Right cardiac atrium (tissue), 5 donors: ENCODE measurements around the gene CHTOP. TPM values are rescaled to one million over a fixed set of nuclear protein-coding genes. Genes with fewer than 3 reads are reported as not detected.

Experiments
- ATAC-seq, 2 donors: fragments of 200-7000 bp; cut with Tn5 transposase; one replicate each; pipeline versions ENCODE4 v1.8.0 to v1.9.1; 2020; ENCODE audit warnings: moderate library complexity in 2 of 2, mild to moderate bottlenecking in 1 of 2
- DNase-seq, 3 donors: peaks; one replicate each; pipeline ENCODE4 v3.0.0-alpha.2; 2020
- H3K27ac ChIP-seq: one replicate; pipeline ENCODE4 v1.5.1; 2013; ENCODE audit warnings: mild to moderate bottlenecking, low read length, control low read depth, moderate library complexity
- H3K27me3 ChIP-seq: one replicate; pipeline ENCODE4 v1.6.1; 2013; ENCODE audit not compliant: control insufficient read depth, insufficient read depth
- H3K4me1 ChIP-seq: one replicate; pipeline ENCODE4 v1.6.1; 2013; ENCODE audit warnings: low read length; ENCODE audit not compliant: control insufficient read depth, insufficient read depth
- H3K4me3 ChIP-seq: one replicate; pipeline ENCODE4 v1.5.1; 2013; ENCODE audit warnings: low read length, control low read depth
- H3K9me3 ChIP-seq: one replicate; pipeline ENCODE4 v1.6.1; 2013; ENCODE audit warnings: low read length; ENCODE audit not compliant: control insufficient read depth
- WGBS: extraction: QIAGEN DNeasy Blood & Tissue Kit; methylation state at CpG from one replicate; pipeline ENCODE4 v1.1.7; 2013; 5-methylcytosine and 5-hydroxymethylcytosine counted together
- intact Hi-C, 4 donors: fragments of 100-400 bp; cut with DNase I; formaldehyde crosslinking; loops; one replicate each; pipeline versions ENCODE4 v1.11.0 to v1.14.0; 2022 to 2023
- polyA plus RNA-seq: library from polyadenylated mRNA; stranded (reverse); fragments of 200-250 nt; gene quantifications from one replicate; pipeline ENCODE4 v1.2.3, GENCODE V29; 2013
- total RNA-seq, 4 donors: library from RNA; stranded (reverse); fragmentation: NEBNext Ultra II Directional; extraction: Animal tissue kit (Norgen Biotek cat#: 25700); gene quantifications; one replicate each; pipeline ENCODE4 v1.2.1, GENCODE V29; 2021
- donor health status: healthy with polysubstance abuse.
- donor health status: DM: no; HTN: yes; CAD: no.
- donor health status: DM: no; HTN: no; CAD: no.
- donor health status: DM: no; HTN: yes; CAD: no; lungs with severe emphysema.
- donor health status: DM: yes; HTN: yes; CAD: no.

Gene CHTOP
- total and polyA plus RNA-seq, 5 donors = 56.1 to 75.3 (median 65.0) TPM

- H3K4me3 ChIP-seq = no peak overlapping the region
- H3K4me1 ChIP-seq = peaks cover 20% of the 10 kb centered on the region
- DNase-seq = peak in 1 of 3 donors; percentile 22
- intact Hi-C loops = loop anchor here in 2 of 4 donors (10.0 kb wide), 1 partner anchor 50 kb away; no protein-coding TSS in a partner anchor
- H3K27me3 ChIP-seq = no peaks in the 10 kb centered on the region
- no peak overlapping the region for H3K27ac ChIP-seq
- H3K9me3 ChIP-seq = no peaks in the 10 kb centered on the region
- ATAC-seq = no peak
- WGBS = 82% methylated on average over 10 of the region's 10 CpGs
These were observed 8.8 kb upstream of the CHTOP start for GRCh38 chr1:153624965-153625611.

- DNase-seq (peak in 1 of 3 donors; percentile 32), ATAC-seq (no peak)
- 44% methylated on average over 3 of the region's 3 CpGs for WGBS
- Histone ChIP-seq H3K4me1 (peaks cover 20% of the 10 kb centered on the region), H3K4me3 (peak overlapping the region; percentile 40), H3K27ac (peak overlapping the region; percentile 92), H3K9me3 (no peaks in the 10 kb centered on the region), H3K27me3 (no peaks in the 10 kb centered on the region)
- intact Hi-C loops = loop anchor here in 2 of 4 donors (10.0 kb wide), 1 partner anchor 52 kb away; no protein-coding TSS in a partner anchor
These were observed 7.4 kb upstream of the CHTOP start for GRCh38 chr1:153626477-153626903.

- Histone ChIP-seq H3K4me3 (peak within 1 kb of the TSS; percentile 40), H3K27ac (peak within 1 kb of the TSS; percentile 92), H3K9me3 (no peaks in the 10 kb centered on the region), H3K4me1 (peaks cover 22% of the 10 kb centered on the region), H3K27me3 (no peaks in the 10 kb centered on the region)
- 8% methylated on average over 28 of the region's 28 CpGs for WGBS
- intact Hi-C loops = loop anchor here in 2 of 4 donors (10.0 kb wide), 1 partner anchor 52 kb away; no protein-coding TSS in a partner anchor
- peak; percentile 81 to 94 (median 92) for DNase-seq
- ATAC-seq = peak; percentile 74 to 75
These were observed 6.8 kb upstream of the CHTOP start, which contains the start of gene S100A13 for GRCh38 chr1:153626904-153627714. Gene S100A13 (minus strand): TSS chr1:153627505. CDS start chr1:153626472, 1,033 bp downstream.

GRCh38 chr1:153627715-153628626 is 5.9 kb upstream of the CHTOP start, which contains the start of gene S100A1:
Gene S100A1 (plus strand): TSS chr1:153628434. CDS start chr1:153630522, 2,088 bp downstream.
- intact Hi-C loops = loop anchor here in 2 of 4 donors (10.0 kb wide), 1 partner anchor 53 kb away; no protein-coding TSS in a partner anchor

GRCh38 chr1:153628638-153629342 is 5.1 kb upstream of the CHTOP start:
- intact Hi-C loops = loop anchor here in 2 of 4 donors (10.0 kb wide), 1 partner anchor 54 kb away; no protein-coding TSS in a partner anchor
- H3K27me3 ChIP-seq = no peaks in the 10 kb centered on the region
- no peak for ATAC-seq
- peak in 1 of 3 donors; percentile 53 for DNase-seq
- H3K9me3 ChIP-seq = no peaks in the 10 kb centered on the region
- H3K4me1 ChIP-seq = peaks cover 24% of the 10 kb centered on the region
- peak overlapping the region; percentile 25 for H3K4me3 ChIP-seq
- peak overlapping the region; percentile 92 for H3K27ac ChIP-seq
- WGBS = 76% methylated on average over 6 of the region's 6 CpGs

More at GRCh38 chr1:153627715-153628626, 5.9 kb upstream of the CHTOP start, which contains the start of gene S100A1:
- Histone ChIP-seq H3K4me3 (peak within 1 kb of the TSS; percentile 40), H3K4me1 (peaks cover 22% of the 10 kb centered on the region), H3K27me3 (no peaks in the 10 kb centered on the region), H3K27ac (peak within 1 kb of the TSS; percentile 92), H3K9me3 (no peaks in the 10 kb centered on the region)
- peak; percentile 38 to 40 for ATAC-seq
- peak; percentile 65 to 90 (median 88) for DNase-seq
- 53% methylated on average over 10 of the region's 10 CpGs for WGBS

GRCh38 chr1:153629343-153629665 is 4.6 kb upstream of the CHTOP start:
- Histone ChIP-seq H3K4me3 (peak overlapping the region; percentile 25), H3K27ac (peak overlapping the region; percentile 92), H3K4me1 (peaks cover 22% of the 10 kb centered on the region), H3K9me3 (no peaks in the 10 kb centered on the region), H3K27me3 (no peaks in the 10 kb centered on the region)
- peak in 1 of 3 donors; percentile 49 for DNase-seq
- ATAC-seq = no peak
- intact Hi-C loops = loop anchor here in 2 of 4 donors (10.0 kb wide), 1 partner anchor 55 kb away; no protein-coding TSS in a partner anchor
- 62% methylated on average over 5 of the region's 5 CpGs for WGBS

- WGBS = 70% methylated on average over 1 of the region's 1 CpG
- intact Hi-C loops = loop anchor here in 2 of 4 donors (10.0 kb wide), 1 partner anchor 55 kb away; no protein-coding TSS in a partner anchor
These were observed 3.9 kb upstream of the CHTOP start for GRCh38 chr1:153629971-153630370.

GRCh38 chr1:153630384-153630783 is 3.5 kb upstream of the CHTOP start:
- no peak for DNase-seq
- no peaks in the 10 kb centered on the region for H3K9me3 ChIP-seq
- intact Hi-C loops = no loop called here
- peak overlapping the region; percentile 29 for H3K4me3 ChIP-seq
- ATAC-seq = no peak
- no peaks in the 10 kb centered on the region for H3K27me3 ChIP-seq
- peak overlapping the region; percentile 92 for H3K27ac ChIP-seq
- 78% methylated on average over 7 of the region's 7 CpGs for WGBS
- peaks cover 22% of the 10 kb centered on the region for H3K4me1 ChIP-seq

More at GRCh38 chr1:153629971-153630370, 3.9 kb upstream of the CHTOP start:
- H3K27me3 ChIP-seq = no peaks in the 10 kb centered on the region
- peak overlapping the region; percentile 29 for H3K4me3 ChIP-seq
- peak overlapping the region; percentile 92 for H3K27ac ChIP-seq
- H3K4me1 ChIP-seq = peaks cover 22% of the 10 kb centered on the region
- peak; percentile 1 to 15 for ATAC-seq
- no peaks in the 10 kb centered on the region for H3K9me3 ChIP-seq
- DNase-seq = peak in 2 of 3 donors; percentile 79 to 86

- ATAC-seq = no peak
- no peak overlapping the region for H3K4me3 ChIP-seq
- DNase-seq = no peak
- peaks cover 18% of the 10 kb centered on the region for H3K4me1 ChIP-seq
- no peak overlapping the region for H3K27ac ChIP-seq
- H3K27me3 ChIP-seq = no peaks in the 10 kb centered on the region
- WGBS = 82% methylated on average over 10 of the region's 10 CpGs
- intact Hi-C loops = no loop called here
- no peaks in the 10 kb centered on the region for H3K9me3 ChIP-seq
These were observed 2.5 kb upstream of the CHTOP start for GRCh38 chr1:153631047-153632022.
